SK-N-SH (cell line): Measurements from ENCODE around the gene PTPN18. TPM values are rescaled to one million over a fixed set of nuclear protein-coding genes. Genes with fewer than 3 reads are reported as not detected.
A peak's percentile ranks its signal among the peaks of the same experiment; 100 is the strongest.

Experiments
- CTCF ChIA-PET: fragments of 300-600, 350-600 bp; formaldehyde crosslinking; extraction: SDS; loops from one replicate; lab custom pipeline; 2021; lab: Yijun Ruan, JAX
- POLR2A ChIA-PET: fragments of 350-600 bp; sonication (Branson Sonifier 250); formaldehyde crosslinking; extraction: SDS; loops from one replicate; lab custom pipeline; 2020; ENCODE audit warnings: antibody characterized with exemption, inconsistent platforms; lab: Yijun Ruan, JAX
- DNase-seq: peaks from one replicate; pipeline ENCODE4 v3.0.0; 2012
- H2AFZ ChIP-seq: fragments of 200-600 bp; sonication (generic); 2 replicates; pipeline ENCODE4 v1.8.1; 2016; ENCODE audit warnings: antibody characterized with exemption, mild to moderate bottlenecking, low read depth
- H3F3A ChIP-seq: fragments of 200-600 bp; sonication (generic); replicated peaks from 2 replicates; pipeline ENCODE3; 2016; ENCODE audit warnings: antibody characterized with exemption, mild to moderate bottlenecking; ENCODE audit not compliant: insufficient read depth
- H3K27ac ChIP-seq, 2 experiments: fragments of 200-500 bp in 1 of 2; fragments of 200-600 bp in 1 of 2; sonication (Bioruptor generic) in 1 of 2; sonication (generic), shearing (Covaris generic) in 1 of 2; 2 replicates each; pipeline versions ENCODE4 v1.5.1 to v1.6.1; 2014 to 2016; ENCODE audit warnings: low read depth in 2 of 2, inconsistent platforms in 1 of 2, low read length in 1 of 2, mild to moderate bottlenecking in 1 of 2, mixed read lengths in 1 of 2
- H3K27me3 ChIP-seq: fragments of 200-600 bp; sonication (generic), shearing (Covaris generic); 2 replicates; pipeline ENCODE4 v1.6.1; 2016; ENCODE audit warnings: mixed run types; ENCODE audit not compliant: insufficient read depth
- H3K36me3 ChIP-seq, 2 experiments: fragments of 200-500 bp in 1 of 2; fragments of 200-600 bp in 1 of 2; sonication (Bioruptor generic) in 1 of 2; sonication (generic) in 1 of 2; replicated peaks in 1 of 2; 2 replicates each; pipeline versions ENCODE3 to v1.5.1; 2014 to 2016; ENCODE audit warnings: low read length in 1 of 2, mild to moderate bottlenecking in 1 of 2; ENCODE audit not compliant: insufficient read depth in 2 of 2, control insufficient read depth in 1 of 2
- H3K4me1 ChIP-seq, 2 experiments: fragments of 200-500 bp in 1 of 2; fragments of 200-600 bp in 1 of 2; sonication (Bioruptor generic) in 1 of 2; sonication (generic), shearing (Covaris generic) in 1 of 2; 2 replicates each; pipeline versions ENCODE4 v1.5.1 to v1.6.1; 2014 to 2016; ENCODE audit warnings: low read depth in 1 of 2, low read length in 1 of 2, mixed run types in 1 of 2; ENCODE audit not compliant: insufficient read depth in 2 of 2, control insufficient read depth in 1 of 2
- H3K4me2 ChIP-seq: fragments of 200-600 bp; sonication (generic), shearing (Covaris generic); 2 replicates; pipeline ENCODE4 v1.6.1; 2017; ENCODE audit warnings: mixed run types
- H3K4me3 ChIP-seq, 2 experiments: fragments of 200-500 bp in 1 of 2; fragments of 200-600 bp in 1 of 2; sonication (Bioruptor generic) in 1 of 2; sonication (generic), shearing (Covaris generic) in 1 of 2; 2 replicates each; pipeline versions ENCODE4 v1.5.1 to v1.8.1; 2014 to 2016; ENCODE audit warnings: low read depth in 2 of 2, inconsistent platforms in 1 of 2, low read length in 1 of 2, mild to moderate bottlenecking in 1 of 2, mixed read lengths in 1 of 2, moderate library complexity in 1 of 2
- H3K79me2 ChIP-seq: fragments of 200-600 bp; sonication (generic); 2 replicates; pipeline ENCODE4 v1.8.1; 2017; ENCODE audit warnings: mild to moderate bottlenecking; ENCODE audit not compliant: insufficient read depth
- H3K9ac ChIP-seq: fragments of 200-600 bp; sonication (generic); 2 replicates; pipeline ENCODE4 v1.6.1; 2017; ENCODE audit warnings: mixed run types
- H3K9me2 ChIP-seq: fragments of 200-600 bp; sonication (generic); 2 replicates; pipeline ENCODE4 v1.6.1; 2017; ENCODE audit warnings: mixed run types
- H3K9me3 ChIP-seq: fragments of 200-600 bp; sonication (generic); 2 replicates; pipeline ENCODE4 v1.6.1; 2017; ENCODE audit warnings: mixed run types, mild to moderate bottlenecking, moderate library complexity
- H4K20me1 ChIP-seq: fragments of 200-600 bp; sonication (generic); 2 replicates; pipeline ENCODE4 v1.6.1; 2017; ENCODE audit warnings: mild to moderate bottlenecking, mixed run types; ENCODE audit not compliant: insufficient read depth
- ELF1 ChIP-seq: IDR thresholded peaks from 2 replicates; pipeline ENCODE4 v1.4.0; 2012
- FOSL2 ChIP-seq: IDR thresholded peaks from 2 replicates; pipeline ENCODE4 v1.4.0; 2012; ENCODE audit warnings: low read depth, mild to moderate bottlenecking, moderate library complexity, borderline replicate concordance
- FOXJ3 ChIP-seq: sonication (generic); formaldehyde crosslinking; IDR thresholded peaks from 2 replicates; pipeline ENCODE4 v1.5.1; 2020; ENCODE audit warnings: mild to moderate bottlenecking, missing genetic modification reagents
- FOXM1 ChIP-seq: IDR thresholded peaks from 2 replicates; pipeline ENCODE4 v1.4.0; 2012; ENCODE audit warnings: low read depth, mild to moderate bottlenecking
- GABPA ChIP-seq: IDR thresholded peaks from 2 replicates; pipeline ENCODE4 v1.4.0; 2012; ENCODE audit warnings: low read depth, mild to moderate bottlenecking
- GATA2 ChIP-seq: sonication (generic); formaldehyde crosslinking; IDR thresholded peaks from 2 replicates; pipeline ENCODE4 v1.5.0; 2020; ENCODE audit warnings: mild to moderate bottlenecking, missing genetic modification reagents
- JUND ChIP-seq: IDR thresholded peaks from 2 replicates; pipeline ENCODE4 v1.4.0; 2012
- MEF2A ChIP-seq: IDR thresholded peaks from 2 replicates; pipeline ENCODE4 v1.4.0; 2012; ENCODE audit warnings: low read depth, borderline replicate concordance
- MXI1 ChIP-seq: IDR thresholded peaks from 2 replicates; pipeline ENCODE4 v1.6.1; 2012; ENCODE audit warnings: mild to moderate bottlenecking, low read depth, low read length, improper control_type of control experiment
- NRF1 ChIP-seq: IDR thresholded peaks from 2 replicates; pipeline ENCODE4 v1.6.1; 2012; ENCODE audit warnings: low read depth, mild to moderate bottlenecking, low read length
- POLR2AphosphoS5 ChIP-seq: IDR thresholded peaks from 2 replicates; pipeline ENCODE4 v1.6.1; 2012; ENCODE audit warnings: low read depth, low read length
- RAD21 ChIP-seq: IDR thresholded peaks from 2 replicates; pipeline ENCODE4 v1.6.1; 2012; ENCODE audit warnings: mild to moderate bottlenecking, low read length
- RCOR1 ChIP-seq: fragments of 150-350 bp; IDR thresholded peaks from 2 replicates; pipeline ENCODE4 v1.6.1; 2017; ENCODE audit warnings: antibody characterized with exemption, low read length
- RXRA ChIP-seq: IDR thresholded peaks from 2 replicates; pipeline ENCODE4 v1.4.0; 2012; ENCODE audit warnings: low read depth, mild to moderate bottlenecking, borderline replicate concordance
- SIN3A ChIP-seq: IDR thresholded peaks from 2 replicates; pipeline ENCODE4 v1.6.1; 2012; ENCODE audit warnings: low read depth, mild to moderate bottlenecking, low read length, moderate library complexity, borderline replicate concordance
- SMC3 ChIP-seq: IDR thresholded peaks from 2 replicates; pipeline ENCODE4 v1.6.1; 2012; ENCODE audit warnings: low read depth, low read length, improper control_type of control experiment
- TAF1 ChIP-seq: IDR thresholded peaks from 2 replicates; pipeline ENCODE4 v1.6.1; 2012; ENCODE audit warnings: low read depth, mild to moderate bottlenecking, low read length, moderate library complexity, borderline replicate concordance
- TEAD4 ChIP-seq: IDR thresholded peaks from 2 replicates; pipeline ENCODE4 v1.4.0; 2012; ENCODE audit warnings: mild to moderate bottlenecking, borderline replicate concordance; ENCODE audit not compliant: insufficient read depth
- YY1 ChIP-seq: IDR thresholded peaks from 2 replicates; pipeline ENCODE4 v1.4.0; 2012; ENCODE audit warnings: low read depth, mild to moderate bottlenecking
- WGBS: methylation state at CpG from one replicate; pipeline ENCODE4 v1.1.6; 2017; ENCODE audit warnings: low lambda C conversion rate; 5-methylcytosine and 5-hydroxymethylcytosine counted together
- polyA plus RNA-seq, 3 experiments: library from polyadenylated mRNA; depleted of rRNA; stranded (reverse); fragments of >200 nt; gene quantifications; 2 replicates each; pipeline ENCODE4 v1.2.3, GENCODE V29; 2012
- TF ChIP-seq, protein P1 (sequence below): fragments of 200-600 bp; sonication (generic); IDR thresholded peaks from 2 replicates; pipeline ENCODE4 v1.6.1; 2017; ENCODE audit warnings: antibody characterized with exemption, mild to moderate bottlenecking, moderate library complexity
- TF ChIP-seq, protein P2 (sequence below): IDR thresholded peaks from 2 replicates; pipeline ENCODE4 v1.6.1; 2012; ENCODE audit warnings: mild to moderate bottlenecking, low read depth, low read length, moderate library complexity
- TF ChIP-seq, protein P3 (sequence below): IDR thresholded peaks from 2 replicates; pipeline ENCODE4 v1.4.0; 2012; ENCODE audit warnings: low read depth
- TF ChIP-seq, protein P4 (sequence below): fragments of 150-350 bp; IDR thresholded peaks from 2 replicates; pipeline ENCODE4 v1.6.1; 2017; ENCODE audit warnings: antibody characterized with exemption, low read length, low read depth, borderline replicate concordance
- TF ChIP-seq, protein P5 (sequence below): IDR thresholded peaks from 2 replicates; pipeline ENCODE4 v1.4.0; 2012; ENCODE audit warnings: low read depth, borderline replicate concordance

PTPN18 gene
- polyA plus RNA-seq, 1 of the 3 experiments (the other 2 are of a cell fraction): 30.4 TPM

DNA sequence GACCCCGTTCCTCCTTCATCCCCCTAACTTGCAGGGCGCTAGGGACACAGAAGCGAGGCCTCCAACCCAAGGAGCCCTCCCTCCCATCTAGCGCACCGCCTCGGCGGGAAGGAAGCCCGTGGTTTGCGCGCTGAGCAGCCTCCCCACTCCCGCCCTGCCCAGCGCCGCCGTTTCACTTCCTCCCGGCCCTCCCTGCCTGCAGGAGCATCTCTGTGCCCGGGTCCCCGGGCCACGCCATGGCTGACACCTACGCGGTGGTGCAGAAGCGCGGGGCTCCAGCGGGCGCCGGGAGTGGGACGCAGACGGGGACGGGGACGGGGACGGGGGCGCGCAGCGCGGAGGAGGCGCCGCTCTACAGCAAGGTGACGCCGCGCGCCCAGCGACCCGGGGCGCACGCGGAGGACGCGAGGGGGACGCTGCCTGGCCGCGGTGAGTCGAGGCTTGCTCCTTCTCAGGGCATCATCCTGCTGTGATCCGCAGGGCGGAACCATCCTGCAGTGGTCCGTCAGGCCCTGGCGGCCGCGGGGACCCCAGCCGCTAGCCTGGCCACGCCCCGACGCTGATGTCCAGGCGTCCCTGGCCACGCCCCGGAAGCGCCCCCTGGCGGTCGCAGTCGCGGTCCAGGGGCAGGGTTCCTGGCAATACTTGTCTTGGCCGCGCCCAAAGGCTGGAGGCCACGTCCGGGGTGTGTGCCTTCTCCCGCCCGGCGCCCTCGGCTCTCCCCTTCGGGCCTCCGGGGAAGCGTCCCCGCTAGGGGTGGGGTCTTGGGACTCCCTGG lies 16.4 kb downstream of the PTPN18 start:
- 1% methylated on average over 27 of the region's 81 CpGs for WGBS
- peaks cover 3% of the 10 kb centered on the region for H3F3A ChIP-seq
- H4K20me1 ChIP-seq: no peaks in the 10 kb centered on the region
- H3K4me1 ChIP-seq: peaks cover 0 to 18% of the 10 kb centered on the region in 2 experiments; a peak in 1 of 4 replicates
- H3K27ac ChIP-seq: peak overlapping the region; percentile 52 to 91
- H3K4me3 ChIP-seq: peak overlapping the region; percentile 87 to 99
- peak overlapping the region; percentile 99 for H3K4me2 ChIP-seq
- H3K9ac ChIP-seq: peak overlapping the region; percentile 94
- H2AFZ ChIP-seq: peak overlapping the region; percentile 97
- DNase-seq: peak; percentile 98
- H3K36me3 ChIP-seq: peaks cover 7 to 11% of the 10 kb centered on the region in 2 experiments
- H3K9me2 ChIP-seq: no peaks in the 10 kb centered on the region
- no peaks in the 10 kb centered on the region for H3K27me3 ChIP-seq
- POLR2A ChIA-PET: interaction anchor here (1.0 to 2.3 kb wide), 5 partner anchors 17 to 33 kb away, joined by 3 to 28 read pairs (median 6); partner anchors contain the start of gene IMP4
- H3K79me2 ChIP-seq: peaks cover 43% of the 10 kb centered on the region
- CTCF ChIA-PET: interaction anchor here (0.6 to 3.8 kb wide), 13 partner anchors 10 to 607 kb away, joined by 3 to 26 read pairs (median 5); partner anchors contain the start of genes IMP4 and PTPN18
- H3K9me3 ChIP-seq: no peaks in the 10 kb centered on the region
- TF ChIP-seq FOXM1 (0 out of 2 replicates have a peak, but pooled peaks have one; percentile 53), TAF1 (peak; percentile 61), RCOR1 (peak; percentile 31; the same call in 1 of the 2 replicates), FOXJ3 (no peak), ELF1 (peak; percentile 68; the same call in 1 of the 2 replicates), GATA2 (CRISPR knock-in tag) (no peak), GABPA (peak; percentile 52; the same call in 1 of the 2 replicates), JUND (no peak), RAD21 (peak; percentile 51), FOSL2 (no peak), YY1 (peak; percentile 68), MXI1 (peak; percentile 70; the same call in 1 of the 2 replicates), SMC3 (peak; percentile 59; the same call in 1 of the 2 replicates), TEAD4 (no peak), POLR2AphosphoS5 (peak; percentile 90), NRF1 (no peak), RXRA (no peak), MEF2A (no peak), SIN3A (peak; percentile 87; the same call in 1 of the 2 replicates)
- TF ChIP-seq, protein P1, sequence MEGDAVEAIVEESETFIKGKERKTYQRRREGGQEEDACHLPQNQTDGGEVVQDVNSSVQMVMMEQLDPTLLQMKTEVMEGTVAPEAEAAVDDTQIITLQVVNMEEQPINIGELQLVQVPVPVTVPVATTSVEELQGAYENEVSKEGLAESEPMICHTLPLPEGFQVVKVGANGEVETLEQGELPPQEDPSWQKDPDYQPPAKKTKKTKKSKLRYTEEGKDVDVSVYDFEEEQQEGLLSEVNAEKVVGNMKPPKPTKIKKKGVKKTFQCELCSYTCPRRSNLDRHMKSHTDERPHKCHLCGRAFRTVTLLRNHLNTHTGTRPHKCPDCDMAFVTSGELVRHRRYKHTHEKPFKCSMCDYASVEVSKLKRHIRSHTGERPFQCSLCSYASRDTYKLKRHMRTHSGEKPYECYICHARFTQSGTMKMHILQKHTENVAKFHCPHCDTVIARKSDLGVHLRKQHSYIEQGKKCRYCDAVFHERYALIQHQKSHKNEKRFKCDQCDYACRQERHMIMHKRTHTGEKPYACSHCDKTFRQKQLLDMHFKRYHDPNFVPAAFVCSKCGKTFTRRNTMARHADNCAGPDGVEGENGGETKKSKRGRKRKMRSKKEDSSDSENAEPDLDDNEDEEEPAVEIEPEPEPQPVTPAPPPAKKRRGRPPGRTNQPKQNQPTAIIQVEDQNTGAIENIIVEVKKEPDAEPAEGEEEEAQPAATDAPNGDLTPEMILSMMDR: peak; percentile 77
- TF ChIP-seq, protein P2, sequence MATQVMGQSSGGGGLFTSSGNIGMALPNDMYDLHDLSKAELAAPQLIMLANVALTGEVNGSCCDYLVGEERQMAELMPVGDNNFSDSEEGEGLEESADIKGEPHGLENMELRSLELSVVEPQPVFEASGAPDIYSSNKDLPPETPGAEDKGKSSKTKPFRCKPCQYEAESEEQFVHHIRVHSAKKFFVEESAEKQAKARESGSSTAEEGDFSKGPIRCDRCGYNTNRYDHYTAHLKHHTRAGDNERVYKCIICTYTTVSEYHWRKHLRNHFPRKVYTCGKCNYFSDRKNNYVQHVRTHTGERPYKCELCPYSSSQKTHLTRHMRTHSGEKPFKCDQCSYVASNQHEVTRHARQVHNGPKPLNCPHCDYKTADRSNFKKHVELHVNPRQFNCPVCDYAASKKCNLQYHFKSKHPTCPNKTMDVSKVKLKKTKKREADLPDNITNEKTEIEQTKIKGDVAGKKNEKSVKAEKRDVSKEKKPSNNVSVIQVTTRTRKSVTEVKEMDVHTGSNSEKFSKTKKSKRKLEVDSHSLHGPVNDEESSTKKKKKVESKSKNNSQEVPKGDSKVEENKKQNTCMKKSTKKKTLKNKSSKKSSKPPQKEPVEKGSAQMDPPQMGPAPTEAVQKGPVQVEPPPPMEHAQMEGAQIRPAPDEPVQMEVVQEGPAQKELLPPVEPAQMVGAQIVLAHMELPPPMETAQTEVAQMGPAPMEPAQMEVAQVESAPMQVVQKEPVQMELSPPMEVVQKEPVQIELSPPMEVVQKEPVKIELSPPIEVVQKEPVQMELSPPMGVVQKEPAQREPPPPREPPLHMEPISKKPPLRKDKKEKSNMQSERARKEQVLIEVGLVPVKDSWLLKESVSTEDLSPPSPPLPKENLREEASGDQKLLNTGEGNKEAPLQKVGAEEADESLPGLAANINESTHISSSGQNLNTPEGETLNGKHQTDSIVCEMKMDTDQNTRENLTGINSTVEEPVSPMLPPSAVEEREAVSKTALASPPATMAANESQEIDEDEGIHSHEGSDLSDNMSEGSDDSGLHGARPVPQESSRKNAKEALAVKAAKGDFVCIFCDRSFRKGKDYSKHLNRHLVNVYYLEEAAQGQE: no peak
- TF ChIP-seq, protein P3, sequence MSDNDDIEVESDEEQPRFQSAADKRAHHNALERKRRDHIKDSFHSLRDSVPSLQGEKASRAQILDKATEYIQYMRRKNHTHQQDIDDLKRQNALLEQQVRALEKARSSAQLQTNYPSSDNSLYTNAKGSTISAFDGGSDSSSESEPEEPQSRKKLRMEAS: peak; percentile 67
- TF ChIP-seq, protein P4, sequence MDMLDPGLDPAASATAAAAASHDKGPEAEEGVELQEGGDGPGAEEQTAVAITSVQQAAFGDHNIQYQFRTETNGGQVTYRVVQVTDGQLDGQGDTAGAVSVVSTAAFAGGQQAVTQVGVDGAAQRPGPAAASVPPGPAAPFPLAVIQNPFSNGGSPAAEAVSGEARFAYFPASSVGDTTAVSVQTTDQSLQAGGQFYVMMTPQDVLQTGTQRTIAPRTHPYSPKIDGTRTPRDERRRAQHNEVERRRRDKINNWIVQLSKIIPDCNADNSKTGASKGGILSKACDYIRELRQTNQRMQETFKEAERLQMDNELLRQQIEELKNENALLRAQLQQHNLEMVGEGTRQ: no peak
- TF ChIP-seq, protein P5, sequence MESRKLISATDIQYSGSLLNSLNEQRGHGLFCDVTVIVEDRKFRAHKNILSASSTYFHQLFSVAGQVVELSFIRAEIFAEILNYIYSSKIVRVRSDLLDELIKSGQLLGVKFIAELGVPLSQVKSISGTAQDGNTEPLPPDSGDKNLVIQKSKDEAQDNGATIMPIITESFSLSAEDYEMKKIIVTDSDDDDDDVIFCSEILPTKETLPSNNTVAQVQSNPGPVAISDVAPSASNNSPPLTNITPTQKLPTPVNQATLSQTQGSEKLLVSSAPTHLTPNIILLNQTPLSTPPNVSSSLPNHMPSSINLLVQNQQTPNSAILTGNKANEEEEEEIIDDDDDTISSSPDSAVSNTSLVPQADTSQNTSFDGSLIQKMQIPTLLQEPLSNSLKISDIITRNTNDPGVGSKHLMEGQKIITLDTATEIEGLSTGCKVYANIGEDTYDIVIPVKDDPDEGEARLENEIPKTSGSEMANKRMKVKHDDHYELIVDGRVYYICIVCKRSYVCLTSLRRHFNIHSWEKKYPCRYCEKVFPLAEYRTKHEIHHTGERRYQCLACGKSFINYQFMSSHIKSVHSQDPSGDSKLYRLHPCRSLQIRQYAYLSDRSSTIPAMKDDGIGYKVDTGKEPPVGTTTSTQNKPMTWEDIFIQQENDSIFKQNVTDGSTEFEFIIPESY: 0 out of 2 replicates have a peak, but pooled peaks have one; percentile 67
